HL-60/S4 treated with retinoic acid at 250 ng/mL for 4 days and 3 days (cell line): Measurements from ENCODE around the gene KIF1B.
"Not testable (repeated sequence)": the region's sequence is repeated elsewhere in the genome, so short reads cannot be mapped to it uniquely, and the experiment has no call there.

ENCODE experiments used
- in situ Hi-C: fragments of 300-500 bp; cut with MboI; formaldehyde crosslinking; loops from 2 replicates; pipeline ENCODE4 v1.7.0; 2022; ENCODE audit warnings: low sequenced_read_pairs

The KIF1B gene

GRCh38 chr1:10236405-10237156 is 26.2 kb downstream of the KIF1B start:
- in situ Hi-C loops = no loop called here

GRCh38 chr1:10237157-10237539 is 26.8 kb downstream of the KIF1B start:
- in situ Hi-C loops = no loop called here

- in situ Hi-C loops = no loop called here
Measured at GRCh38 chr1:10242135-10242534, 31.8 kb downstream of the KIF1B start.

- in situ Hi-C loops = no loop called here
Measured at GRCh38 chr1:10242811-10243210, 32.4 kb downstream of the KIF1B start.

- in situ Hi-C loops = no loop called here
Measured at GRCh38 chr1:10245674-10246073, 35.3 kb downstream of the KIF1B start.

GRCh38 chr1:10249808-10250457 is 39.6 kb downstream of the KIF1B start:
- in situ Hi-C loops = no loop called here

- in situ Hi-C loops = no loop called here
Measured at GRCh38 chr1:10250663-10251062, 40.3 kb downstream of the KIF1B start.

GRCh38 chr1:10251325-10252108 is 41.1 kb downstream of the KIF1B start:
- in situ Hi-C loops = not testable (repeated sequence)

GRCh38 chr1:10252508-10252907 is 42.1 kb downstream of the KIF1B start:
- in situ Hi-C loops = no loop called here

GRCh38 chr1:10253149-10253548 is 42.8 kb downstream of the KIF1B start:
- in situ Hi-C loops = no loop called here

- in situ Hi-C loops = no loop called here
Measured at GRCh38 chr1:10253755-10254154, 43.4 kb downstream of the KIF1B start.

- in situ Hi-C loops = no loop called here
Measured at GRCh38 chr1:10257851-10258250, 47.5 kb downstream of the KIF1B start.

GRCh38 chr1:10259547-10259946 is 49.2 kb downstream of the KIF1B start:
- in situ Hi-C loops = not testable (repeated sequence)

- in situ Hi-C loops = no loop called here
Measured at GRCh38 chr1:10263450-10264082, 53.2 kb downstream of the KIF1B start.

- in situ Hi-C loops = no loop called here
Measured at GRCh38 chr1:10265027-10265426, 54.7 kb downstream of the KIF1B start.

GRCh38 chr1:10265900-10266299 is 55.5 kb downstream of the KIF1B start:
- in situ Hi-C loops = no loop called here

- in situ Hi-C loops = no loop called here
Measured at GRCh38 chr1:10267319-10267718, 56.9 kb downstream of the KIF1B start.

- in situ Hi-C loops = no loop called here
Measured at GRCh38 chr1:10267921-10268320, 57.6 kb downstream of the KIF1B start.

- in situ Hi-C loops = no loop called here
Measured at GRCh38 chr1:10271090-10271489, 60.7 kb downstream of the KIF1B start.

GRCh38 chr1:10271869-10272268 is 61.5 kb downstream of the KIF1B start:
- in situ Hi-C loops = no loop called here

GRCh38 chr1:10272274-10272673 is 61.9 kb downstream of the KIF1B start:
- in situ Hi-C loops = no loop called here
